ENCODE data around the gene TNS2.
A peak's percentile ranks its signal among the peaks of the same experiment; 100 is the strongest.
"Not testable (repeated sequence)": the region's sequence is repeated elsewhere in the genome, so short reads cannot be mapped to it uniquely, and the experiment has no call there.

TNS2 gene

DNA sequence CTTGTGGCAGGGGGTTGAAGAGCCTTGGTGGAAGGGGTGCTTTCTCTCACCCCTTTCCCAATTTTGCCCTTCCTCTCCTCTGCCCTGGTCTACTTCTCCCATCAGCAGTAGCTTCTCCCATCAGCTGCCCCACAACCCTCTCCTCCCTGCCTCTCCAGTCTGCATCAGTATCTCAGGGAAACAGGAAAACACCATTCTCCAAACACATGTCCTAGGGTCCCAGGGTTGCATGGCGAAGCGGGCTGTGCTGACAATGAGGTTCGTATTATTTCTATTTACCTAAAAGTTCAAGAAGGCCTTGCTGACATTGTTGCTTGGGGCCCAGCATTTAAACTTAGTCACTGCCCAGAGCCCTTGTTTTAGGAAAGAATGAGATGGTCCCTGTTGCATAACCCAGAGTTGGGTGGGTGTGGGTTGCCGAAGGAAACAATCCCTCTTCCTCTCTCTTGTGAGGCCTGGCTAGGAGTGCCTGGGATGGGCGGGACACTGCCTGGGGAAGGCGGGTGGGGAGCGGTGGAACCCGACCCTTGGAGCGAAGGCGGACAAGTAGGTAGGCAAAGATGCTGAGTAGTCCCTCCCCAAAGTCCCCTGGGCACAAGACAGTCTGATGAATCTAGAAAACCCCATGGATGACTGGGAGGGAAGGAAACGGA, 46.4 kb downstream of the TNS2 start:
- peak; percentile 83 for DNase-seq

DNA sequence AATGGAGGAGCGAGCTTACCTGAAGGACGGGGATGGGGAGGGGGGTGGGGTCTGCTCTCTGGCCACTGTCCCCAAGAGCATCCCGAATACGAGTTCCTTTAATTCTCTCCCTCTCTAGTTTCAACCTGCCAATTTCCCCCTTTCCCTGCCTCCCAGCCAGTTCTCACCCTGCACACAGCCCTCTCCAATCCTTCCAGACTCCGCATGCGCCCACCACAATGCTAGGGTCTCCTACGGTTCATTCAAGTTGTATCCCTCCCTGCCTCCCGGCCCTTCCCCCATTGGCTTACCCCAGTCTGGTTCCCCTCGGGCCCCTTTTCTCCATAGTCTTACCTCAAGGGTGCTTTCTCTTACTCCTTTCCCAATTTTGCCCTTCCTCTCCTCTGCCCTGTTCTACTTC, 46.9 kb downstream of the TNS2 start:
- DNase-seq, result no peak

GRCh38 chr12:53097207-53097563, 47.3 kb downstream of the TNS2 start:
- DNase-seq, result peak; percentile 26

DNA sequence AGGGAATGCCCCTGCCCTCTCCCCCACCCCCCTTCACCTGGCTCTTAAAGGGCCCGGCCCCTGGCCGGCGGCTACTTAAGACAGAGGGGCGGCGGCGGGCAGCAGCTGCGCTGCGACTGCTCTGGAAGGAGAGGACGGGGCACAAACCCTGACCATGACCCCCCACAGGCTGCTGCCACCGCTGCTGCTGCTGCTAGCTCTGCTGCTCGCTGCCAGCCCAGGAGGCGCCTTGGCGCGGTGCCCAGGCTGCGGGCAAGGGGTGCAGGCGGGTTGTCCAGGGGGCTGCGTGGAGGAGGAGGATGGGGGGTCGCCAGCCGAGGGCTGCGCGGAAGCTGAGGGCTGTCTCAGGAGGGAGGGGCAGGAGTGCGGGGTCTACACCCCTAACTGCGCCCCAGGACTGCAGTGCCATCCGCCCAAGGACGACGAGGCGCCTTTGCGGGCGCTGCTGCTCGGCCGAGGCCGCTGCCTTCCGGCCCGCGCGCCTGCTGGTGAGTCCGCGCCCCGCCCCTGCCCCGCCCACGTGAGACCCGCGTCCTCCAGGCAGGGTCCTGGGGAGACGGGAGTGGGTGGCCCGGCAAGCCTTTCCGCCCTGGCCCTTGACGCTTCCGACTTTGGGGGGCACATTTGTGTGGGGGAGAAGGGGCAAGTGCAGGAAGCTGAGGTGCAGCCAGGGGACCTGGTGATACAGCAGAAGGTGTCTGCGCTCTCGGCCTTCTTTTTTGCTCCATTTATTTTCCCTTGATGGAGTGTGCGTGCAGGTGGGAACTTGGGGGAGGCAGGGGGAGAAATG, 47.9 kb downstream of the TNS2 start, which contains the start of gene IGFBP6:
Gene IGFBP6, plus strand, starts transcription at position 104 of the 790 bp plus-strand sequence. Its CDS starts 51 bp downstream, at position 155.
- peak; percentile 43 for DNase-seq

GRCh38 chr12:53098354-53098981, 48.6 kb downstream of the TNS2 start:
- DNase-seq, result peak; percentile 81

DNA sequence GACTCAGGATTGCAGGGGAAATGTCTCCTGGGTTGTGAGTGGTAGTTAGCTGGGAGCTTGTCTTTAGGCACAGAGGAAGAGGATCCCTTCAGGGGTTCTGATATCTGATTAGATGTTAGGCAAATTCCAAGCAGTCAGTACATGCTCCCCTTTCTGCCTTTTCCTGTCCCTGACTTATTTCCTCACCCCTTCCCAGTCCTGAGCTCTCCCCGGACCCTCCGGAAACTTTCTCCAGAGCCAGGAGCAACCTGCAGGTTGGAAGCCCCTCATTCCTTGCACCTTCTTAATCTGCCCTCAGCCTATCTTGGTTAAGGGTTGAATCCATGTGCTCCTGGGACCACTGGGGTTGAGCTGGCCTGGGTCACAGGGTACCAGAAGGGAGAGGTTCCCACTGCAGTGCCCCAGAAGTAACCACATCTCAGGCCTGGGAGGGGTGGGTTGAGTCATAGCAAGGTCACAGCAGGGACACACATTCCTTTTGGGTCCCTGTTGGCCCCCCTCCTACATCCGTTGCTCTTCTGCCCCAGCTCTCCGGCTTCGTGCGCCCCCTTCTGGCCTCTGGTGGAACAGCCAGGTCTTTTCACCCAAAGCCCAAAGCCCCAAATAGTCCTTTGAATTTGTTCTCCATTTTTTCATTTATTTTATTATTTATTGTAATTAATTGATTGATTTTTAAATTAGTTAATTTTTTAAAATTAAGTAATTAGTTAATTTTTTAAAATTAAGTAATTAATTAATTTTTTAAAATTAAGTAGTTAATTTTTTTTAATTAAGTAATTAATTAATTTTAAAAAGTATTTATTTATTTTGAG, 49.4 kb downstream of the TNS2 start:
- DNase-seq, result peak; percentile 96

- no peak for DNase-seq
Measured at GRCh38 chr12:53100466-53101151, 50.7 kb downstream of the TNS2 start.

- no peak for DNase-seq
Measured at GRCh38 chr12:53101266-53101665, 51.4 kb downstream of the TNS2 start.

DNA sequence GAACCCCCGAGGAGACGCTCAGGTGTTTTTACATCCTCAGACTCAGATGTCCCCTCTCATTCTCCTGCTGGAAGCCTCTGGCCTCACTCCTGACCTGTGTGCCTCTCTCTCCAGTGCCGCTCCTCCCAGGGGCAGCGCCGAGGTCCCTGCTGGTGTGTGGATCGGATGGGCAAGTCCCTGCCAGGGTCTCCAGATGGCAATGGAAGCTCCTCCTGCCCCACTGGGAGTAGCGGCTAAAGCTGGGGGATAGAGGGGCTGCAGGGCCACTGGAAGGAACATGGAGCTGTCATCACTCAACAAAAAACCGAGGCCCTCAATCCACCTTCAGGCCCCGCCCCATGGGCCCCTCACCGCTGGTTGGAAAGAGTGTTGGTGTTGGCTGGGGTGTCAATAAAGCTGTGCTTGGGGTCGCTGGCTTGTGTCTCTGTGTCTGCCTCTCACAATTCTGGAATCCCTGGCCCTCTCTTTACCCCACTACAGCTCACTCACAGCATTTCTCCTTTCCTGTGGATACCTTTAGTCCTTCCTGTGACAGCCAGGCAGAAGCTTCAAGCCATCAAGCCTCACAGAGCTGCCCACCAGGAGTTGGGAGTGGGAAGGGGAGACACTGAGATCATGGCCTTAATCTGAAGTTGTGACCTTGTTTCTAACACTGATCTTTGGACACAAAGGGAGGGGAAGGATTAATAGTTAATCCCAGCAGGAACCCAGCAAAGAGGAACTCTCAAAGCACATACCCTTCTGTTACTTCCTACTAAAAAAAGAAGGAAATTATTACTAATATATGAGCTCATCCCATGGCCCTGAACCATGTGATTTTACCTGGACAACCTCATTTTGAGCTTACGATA, 52.3 kb downstream of the TNS2 start:
- no peak for DNase-seq

DNA sequence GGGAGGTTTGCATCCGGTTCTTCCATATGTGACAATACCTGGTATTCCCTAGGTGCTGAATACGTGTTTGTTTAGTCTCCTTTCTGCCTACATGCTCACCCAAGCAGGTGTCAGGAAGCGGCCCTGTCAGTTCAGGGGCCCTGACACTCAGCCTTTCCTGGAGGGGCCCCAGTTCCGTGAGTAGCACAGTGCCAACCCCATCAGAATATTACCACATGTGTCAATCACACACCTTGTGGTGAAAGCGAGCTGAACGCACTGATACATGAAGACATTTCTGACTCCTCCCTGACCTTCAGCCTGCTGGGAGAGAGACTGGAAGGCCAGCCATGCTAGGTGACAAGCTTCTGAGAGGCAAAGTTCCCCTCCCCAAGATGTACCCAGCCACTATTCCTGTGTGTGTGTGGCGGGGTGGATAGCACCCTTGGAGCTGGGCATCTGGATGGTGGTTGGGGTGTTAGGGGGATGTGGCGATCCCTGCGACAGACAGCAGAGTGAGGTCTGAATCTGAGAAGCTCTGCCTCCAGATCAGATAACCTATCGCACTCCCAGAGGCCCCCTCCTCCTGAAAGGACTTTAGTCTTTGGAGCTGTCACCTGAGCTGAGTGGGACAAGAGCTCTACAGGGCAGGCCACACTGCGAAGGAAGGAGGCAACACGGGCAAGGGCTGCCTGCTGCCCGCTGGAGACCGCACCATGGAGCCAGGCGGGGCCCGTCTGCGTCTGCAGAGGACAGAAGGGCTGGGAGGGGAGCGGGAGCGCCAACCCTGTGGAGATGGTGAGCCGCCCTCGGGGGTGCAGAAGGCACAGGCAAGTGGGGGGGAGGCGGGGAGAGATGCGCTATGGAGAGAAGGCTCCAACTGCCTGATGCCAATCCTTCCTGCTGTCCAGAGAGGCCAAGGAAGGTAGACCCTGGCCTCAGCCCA, 53.3 kb downstream of the TNS2 start, which contains the start of gene SOAT2:
Gene SOAT2, plus strand, starts transcription at position 604 of the 925 bp plus-strand sequence. Its CDS starts 92 bp downstream, at position 696.
- no peak for DNase-seq

- DNase-seq, result no peak
Measured at GRCh38 chr12:53103860-53104305, 54.0 kb downstream of the TNS2 start.

DNA sequence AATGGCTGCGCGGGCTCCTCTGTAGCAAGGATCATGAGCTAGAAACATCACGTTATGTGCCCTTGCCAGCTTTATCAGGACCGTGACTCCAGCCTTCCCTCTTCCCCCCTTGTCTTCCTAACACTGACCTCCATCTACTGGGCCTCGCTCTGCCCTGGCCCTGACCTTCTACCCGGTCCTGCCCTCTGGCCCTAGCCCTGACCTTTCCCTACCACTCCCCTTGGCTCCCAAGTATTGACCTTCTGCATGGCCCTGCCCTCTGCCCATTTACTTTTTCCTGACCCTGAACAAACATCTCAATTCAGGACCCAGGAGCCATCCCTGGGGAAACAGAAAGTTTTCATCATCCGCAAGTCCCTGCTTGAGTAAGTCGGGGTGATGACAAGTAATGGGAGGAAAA, 55.4 kb downstream of the TNS2 start:
- DNase-seq, result no peak

- DNase-seq, result no peak
Measured at GRCh38 chr12:53105712-53106439, 56.0 kb downstream of the TNS2 start.

GRCh38 chr12:53107122-53107521, 57.3 kb downstream of the TNS2 start:
- DNase-seq, result no peak

- DNase-seq, result not testable (repeated sequence)
Measured at GRCh38 chr12:53112431-53112830, 62.6 kb downstream of the TNS2 start.

GRCh38 chr12:53113136-53113705, 63.4 kb downstream of the TNS2 start:
- DNase-seq, result no peak

DNA sequence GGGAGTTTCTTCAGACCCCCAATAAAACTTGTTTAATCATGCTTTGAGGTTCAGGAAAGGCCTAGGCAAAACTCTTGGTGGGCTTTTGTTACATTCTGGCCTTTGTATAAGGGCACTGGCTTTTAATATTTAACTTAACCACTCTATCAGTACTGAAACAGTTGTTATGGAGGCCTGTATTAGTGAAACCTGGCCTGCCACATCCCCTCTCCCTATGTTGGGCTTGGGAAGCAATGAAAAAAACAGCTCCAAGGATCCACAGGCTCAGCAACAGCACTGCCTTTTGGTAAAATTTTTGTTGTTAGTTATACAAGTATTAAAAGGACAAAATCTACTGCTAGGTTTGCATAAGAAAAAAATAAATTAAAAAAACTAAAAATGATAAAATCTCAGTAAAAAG, 64.1 kb downstream of the TNS2 start:
- DNase-seq, result no peak
